ENCODE measurements around the gene KSR2.

DNA sequence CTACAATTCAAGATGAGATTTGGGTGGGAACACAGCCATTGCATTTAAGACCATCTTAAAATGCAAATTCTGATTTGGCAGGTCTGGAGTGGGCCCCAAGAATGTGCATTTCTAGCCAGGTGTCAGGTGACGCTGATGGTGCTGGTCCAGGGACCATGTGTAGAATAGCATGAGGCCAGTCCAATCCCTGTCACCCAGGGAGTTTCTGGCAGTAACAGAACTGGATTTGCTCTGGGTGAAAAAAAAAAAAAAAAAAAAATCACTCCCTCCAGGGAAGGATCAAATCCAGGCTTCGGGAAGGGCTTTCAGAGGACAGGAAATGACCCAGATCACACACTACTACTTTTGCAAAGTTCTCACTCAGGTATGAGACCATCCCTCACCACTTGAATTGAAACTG is 394.1 kb downstream of the KSR2 start:
- TF ChIP-seq, protein P1, sequence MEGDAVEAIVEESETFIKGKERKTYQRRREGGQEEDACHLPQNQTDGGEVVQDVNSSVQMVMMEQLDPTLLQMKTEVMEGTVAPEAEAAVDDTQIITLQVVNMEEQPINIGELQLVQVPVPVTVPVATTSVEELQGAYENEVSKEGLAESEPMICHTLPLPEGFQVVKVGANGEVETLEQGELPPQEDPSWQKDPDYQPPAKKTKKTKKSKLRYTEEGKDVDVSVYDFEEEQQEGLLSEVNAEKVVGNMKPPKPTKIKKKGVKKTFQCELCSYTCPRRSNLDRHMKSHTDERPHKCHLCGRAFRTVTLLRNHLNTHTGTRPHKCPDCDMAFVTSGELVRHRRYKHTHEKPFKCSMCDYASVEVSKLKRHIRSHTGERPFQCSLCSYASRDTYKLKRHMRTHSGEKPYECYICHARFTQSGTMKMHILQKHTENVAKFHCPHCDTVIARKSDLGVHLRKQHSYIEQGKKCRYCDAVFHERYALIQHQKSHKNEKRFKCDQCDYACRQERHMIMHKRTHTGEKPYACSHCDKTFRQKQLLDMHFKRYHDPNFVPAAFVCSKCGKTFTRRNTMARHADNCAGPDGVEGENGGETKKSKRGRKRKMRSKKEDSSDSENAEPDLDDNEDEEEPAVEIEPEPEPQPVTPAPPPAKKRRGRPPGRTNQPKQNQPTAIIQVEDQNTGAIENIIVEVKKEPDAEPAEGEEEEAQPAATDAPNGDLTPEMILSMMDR (IDR thresholded peaks at IDR 0.05; ENCODE audit: low read length) = no peak
- no peak for TF ChIP-seq EZH2 (IDR thresholded peaks at IDR 0.05; ENCODE audit: borderline replicate concordance, low read length)
